ES-I3 (cell line): ENCODE measurements around the gene NAXD.
"Not testable (repeated sequence)": the region's sequence is repeated elsewhere in the genome, so short reads cannot be mapped to it uniquely, and the experiment has no call there.

ENCODE experiments used
- H3K36me3 ChIP-seq: 2 replicates; pipeline ENCODE4 v1.6.1; 2013; ENCODE audit warnings: mild to moderate bottlenecking, low read length, control low read depth, moderate library complexity; ENCODE audit not compliant: insufficient read depth
- H3K4me1 ChIP-seq: 2 replicates; pipeline ENCODE4 v1.6.1; 2013; ENCODE audit warnings: mild to moderate bottlenecking, control low read depth, low read length; ENCODE audit not compliant: insufficient read depth
- H3K9ac ChIP-seq: 2 replicates; pipeline ENCODE4 v1.6.1; 2013; ENCODE audit warnings: low read depth, mild to moderate bottlenecking, low read length, moderate library complexity
- H3K9me3 ChIP-seq: 2 replicates; pipeline ENCODE4 v1.6.1; 2013; ENCODE audit warnings: mild to moderate bottlenecking, low read length, moderate library complexity; ENCODE audit not compliant: control insufficient read depth, insufficient read depth

The NAXD gene

DNA sequence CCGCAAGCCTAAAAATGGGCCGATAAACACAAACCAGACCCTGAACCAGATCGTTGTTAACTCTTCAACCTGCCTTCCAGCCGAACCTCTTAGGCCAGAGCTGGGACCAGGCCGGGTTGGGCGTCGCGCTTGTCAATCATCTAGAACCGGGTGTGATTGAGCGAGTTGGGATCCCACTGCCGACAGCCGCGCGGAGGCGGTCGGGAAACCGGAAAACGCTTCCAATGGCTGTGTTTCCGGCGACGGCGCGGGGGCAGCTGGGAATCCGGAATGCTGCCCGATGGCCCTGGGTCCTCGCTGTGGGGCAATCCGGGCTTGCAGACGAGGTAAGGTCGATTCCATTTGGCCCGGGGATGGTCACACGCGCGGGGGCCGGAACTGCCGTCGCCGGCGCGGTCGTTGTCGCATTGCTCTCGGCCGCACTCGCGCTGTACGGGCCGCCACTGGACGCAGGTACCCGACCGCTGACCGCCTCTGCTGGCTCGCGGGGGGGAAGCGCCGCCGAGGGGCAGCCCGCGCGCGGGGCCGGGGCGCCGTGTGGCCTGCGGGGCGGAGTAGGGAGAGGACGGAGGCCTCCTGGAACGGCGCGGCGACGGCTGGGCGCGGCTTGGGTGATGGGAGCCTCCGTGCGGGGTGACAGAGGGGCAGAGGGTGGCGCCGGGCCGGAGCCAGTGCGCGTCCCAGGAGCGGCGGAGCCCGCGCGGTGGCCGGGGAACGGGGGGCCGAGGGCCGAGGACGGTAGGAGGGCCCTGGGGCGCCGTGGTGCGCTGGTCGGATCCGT lies at the start of gene NAXD:
TSS of gene NAXD (plus strand) at position 224 of the 781 bp plus-strand sequence. CDS start at position 281, 57 bp downstream.
- peak within 1 kb of the TSS; percentile 73 for H3K9ac ChIP-seq
- peaks cover 15% of the 10 kb centered on the region for H3K4me1 ChIP-seq
- H3K36me3 ChIP-seq = no peaks in the 10 kb centered on the region
- no peaks in the 10 kb centered on the region for H3K9me3 ChIP-seq

DNA sequence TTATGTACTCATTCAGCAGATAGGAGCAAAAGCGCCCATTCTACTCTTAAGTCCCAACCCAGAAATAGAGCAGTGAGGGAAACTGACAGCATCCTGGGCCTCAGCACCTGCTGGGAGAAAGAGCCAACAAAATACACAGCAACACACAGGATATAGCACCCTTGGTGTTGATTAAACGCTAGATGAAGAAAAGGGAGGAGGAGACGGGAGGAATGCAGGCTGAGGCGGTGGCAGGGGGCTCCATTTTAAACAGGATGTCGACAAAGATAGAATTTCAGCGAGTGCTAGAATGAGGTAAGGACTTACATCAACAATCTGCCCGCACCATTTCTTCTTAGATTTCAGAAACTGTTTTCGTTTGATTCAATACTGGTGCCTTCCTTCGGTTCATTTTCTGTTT lies 49.2 kb upstream of the NAXD start:
- Histone ChIP-seq H3K9ac (no peak overlapping the region), H3K9me3 (no peaks in the 10 kb centered on the region; the same call in 1 of the 2 replicates), H3K36me3 (peaks cover 3% of the 10 kb centered on the region), H3K4me1 (peaks cover 3% of the 10 kb centered on the region; the same call in 1 of the 2 replicates)

DNA sequence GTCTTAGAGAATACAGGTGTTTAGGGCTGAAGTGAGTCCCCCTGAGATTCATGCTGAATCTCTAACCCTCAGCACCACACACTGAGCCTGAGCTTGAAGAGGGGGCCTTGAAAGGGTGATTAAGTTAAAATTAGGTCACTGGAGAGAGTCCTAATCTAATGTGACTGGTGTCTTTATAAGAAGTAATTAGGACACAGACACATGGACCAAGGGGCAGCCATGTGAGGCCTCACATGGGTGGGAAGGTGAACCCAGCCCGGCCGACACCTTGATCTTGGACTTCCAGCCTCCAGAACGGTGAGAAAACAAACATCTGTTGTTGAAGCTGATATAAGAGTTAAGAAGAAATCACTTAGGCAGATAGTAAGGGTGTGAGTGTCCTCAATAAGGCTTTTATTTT lies 46.7 kb upstream of the NAXD start:
- Histone ChIP-seq H3K36me3 (peaks cover 3% of the 10 kb centered on the region), H3K9me3 (no peaks in the 10 kb centered on the region; the same call in 1 of the 2 replicates), H3K4me1 (peaks cover 3% of the 10 kb centered on the region; the same call in 1 of the 2 replicates), H3K9ac (no peak overlapping the region)

DNA sequence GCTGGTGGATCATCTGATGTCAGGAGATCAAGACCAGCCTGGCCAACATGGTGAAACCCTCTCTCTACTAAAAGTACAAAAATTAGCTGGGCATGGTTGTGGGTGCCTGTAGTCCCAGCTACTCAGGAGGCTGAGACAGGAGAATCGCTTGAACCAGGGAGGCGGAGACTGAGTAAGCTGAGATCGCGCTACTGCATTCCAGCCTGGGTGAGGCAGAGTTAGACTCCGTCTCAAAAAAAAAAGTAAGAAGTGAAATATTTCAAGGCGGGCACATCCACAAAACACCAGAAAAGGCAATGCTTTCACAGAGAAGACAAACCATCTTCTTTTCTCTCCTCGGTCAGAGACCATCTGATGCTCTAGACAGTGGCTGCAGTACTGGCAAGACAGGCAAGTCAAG lies 45.4 kb upstream of the NAXD start:
- H3K9ac ChIP-seq, H3K9me3 ChIP-seq, H3K4me1 ChIP-seq, H3K36me3 ChIP-seq: not testable (repeated sequence)

DNA sequence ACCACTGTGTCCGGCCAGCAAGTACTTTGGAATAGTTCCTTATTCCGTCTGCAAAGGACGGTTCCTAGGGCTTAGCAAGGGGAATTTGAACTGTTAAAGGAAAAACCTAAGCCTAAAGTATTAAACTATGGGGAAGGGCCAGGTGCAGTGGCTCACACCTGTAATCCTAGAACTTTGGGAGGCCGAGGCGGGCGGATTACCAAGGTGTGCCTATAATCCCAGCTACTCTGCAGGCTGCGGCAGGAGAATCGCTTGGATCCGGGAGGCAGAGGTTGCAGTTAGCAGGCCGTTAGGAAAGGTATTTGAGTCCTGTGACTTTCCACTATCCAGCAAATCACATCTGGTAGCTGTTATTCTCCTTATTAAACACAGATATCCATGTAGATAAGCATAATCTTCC lies 44.5 kb upstream of the NAXD start:
- H3K36me3 ChIP-seq = peaks cover 3% of the 10 kb centered on the region; the same call in 1 of the 2 replicates
- no peak overlapping the region for H3K9ac ChIP-seq

DNA sequence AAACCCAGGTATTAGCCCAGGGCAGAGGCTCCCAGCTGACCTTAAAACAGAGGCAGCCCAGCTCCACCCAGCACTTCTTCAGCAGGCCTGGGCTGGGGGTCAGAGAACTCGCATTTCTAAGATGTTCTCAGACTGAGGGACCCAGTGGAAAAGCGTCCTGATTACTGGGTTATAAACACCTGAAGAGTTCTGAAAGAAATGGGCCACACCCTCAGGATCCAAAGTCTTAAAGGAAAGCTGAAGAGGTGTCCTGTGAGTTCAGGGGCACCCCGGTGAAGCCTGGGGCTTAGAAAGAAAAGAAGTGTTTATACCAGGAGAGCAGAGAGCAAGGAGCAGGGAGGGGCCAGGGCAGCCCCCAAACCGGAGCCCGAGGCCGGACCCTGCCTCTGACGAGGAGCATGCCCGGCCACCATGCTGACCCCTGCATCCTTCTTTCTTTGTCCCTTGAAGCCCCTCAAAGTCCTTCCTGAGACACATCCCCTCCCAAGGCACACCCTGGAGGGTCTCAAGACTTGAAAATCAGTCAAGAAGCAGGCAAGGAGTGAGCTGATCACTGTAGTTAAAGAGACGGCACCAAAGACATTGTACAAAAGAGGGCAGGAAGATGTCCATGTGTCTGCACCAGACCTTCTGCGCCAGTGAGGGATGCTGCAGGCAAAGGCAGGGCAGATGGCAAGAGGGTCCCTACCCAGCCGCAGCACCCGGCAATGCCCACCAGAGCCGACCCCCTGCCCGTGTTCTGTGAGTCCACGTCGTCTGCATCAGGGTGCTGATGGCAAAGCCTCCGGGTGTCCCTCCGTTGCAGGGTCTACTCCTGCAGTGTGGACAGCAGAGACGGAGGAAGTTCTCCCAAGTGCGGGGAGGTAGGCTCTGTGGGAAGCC lies 43.2 kb upstream of the NAXD start:
- peaks cover 10% of the 10 kb centered on the region for H3K4me1 ChIP-seq
- H3K9me3 ChIP-seq = no peaks in the 10 kb centered on the region; the same call in 1 of the 2 replicates
- H3K9ac ChIP-seq = no peak overlapping the region
- peaks cover 3% of the 10 kb centered on the region; the same call in 1 of the 2 replicates for H3K36me3 ChIP-seq

More for the DNA sequence above, 44.5 kb upstream of the NAXD start:
- peaks cover 9% of the 10 kb centered on the region for H3K4me1 ChIP-seq
- no peaks in the 10 kb centered on the region; the same call in 1 of the 2 replicates for H3K9me3 ChIP-seq

DNA sequence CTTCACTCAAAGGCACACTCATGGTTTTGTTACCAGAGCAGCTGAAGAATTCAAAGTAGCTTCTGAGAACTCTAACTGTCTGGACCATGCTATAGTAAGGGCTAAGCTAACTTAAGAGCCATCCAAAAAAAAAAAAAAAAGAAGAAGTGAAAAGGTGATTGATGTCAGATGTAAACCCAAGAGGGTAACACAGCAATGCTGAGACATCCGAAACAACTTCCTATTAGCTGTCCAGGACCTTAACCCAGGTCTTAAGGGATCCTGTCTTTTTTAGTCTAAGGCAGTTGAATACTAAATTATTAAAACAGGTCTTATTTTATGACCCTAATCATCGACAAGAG lies 42.6 kb upstream of the NAXD start:
- no peaks in the 10 kb centered on the region; the same call in 1 of the 2 replicates for H3K9me3 ChIP-seq
- H3K4me1 ChIP-seq = peaks cover 10% of the 10 kb centered on the region
- H3K9ac ChIP-seq = no peak overlapping the region
- H3K36me3 ChIP-seq = no peaks in the 10 kb centered on the region

DNA sequence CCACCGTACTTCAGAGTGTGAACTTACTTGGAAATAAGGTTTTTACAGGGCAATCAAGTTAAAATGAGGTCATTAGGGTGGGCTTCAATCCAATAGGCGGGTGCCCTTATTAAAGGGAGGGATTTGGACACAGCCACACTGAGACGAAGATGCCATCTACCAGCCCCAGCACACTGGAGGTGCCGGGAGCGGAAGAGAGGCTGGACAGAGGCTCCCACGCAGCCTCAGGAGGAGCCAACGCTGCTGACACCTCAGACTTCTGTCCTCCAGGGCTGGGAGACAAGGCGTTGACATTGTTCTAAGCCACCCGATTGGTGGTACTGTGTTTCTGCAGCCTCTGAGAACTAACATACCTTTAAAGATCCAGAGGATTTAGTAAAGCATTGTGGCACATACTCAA lies 41.2 kb upstream of the NAXD start:
- H3K36me3 ChIP-seq = no peaks in the 10 kb centered on the region
- no peaks in the 10 kb centered on the region for H3K9me3 ChIP-seq
- H3K4me1 ChIP-seq = peaks cover 10% of the 10 kb centered on the region

DNA sequence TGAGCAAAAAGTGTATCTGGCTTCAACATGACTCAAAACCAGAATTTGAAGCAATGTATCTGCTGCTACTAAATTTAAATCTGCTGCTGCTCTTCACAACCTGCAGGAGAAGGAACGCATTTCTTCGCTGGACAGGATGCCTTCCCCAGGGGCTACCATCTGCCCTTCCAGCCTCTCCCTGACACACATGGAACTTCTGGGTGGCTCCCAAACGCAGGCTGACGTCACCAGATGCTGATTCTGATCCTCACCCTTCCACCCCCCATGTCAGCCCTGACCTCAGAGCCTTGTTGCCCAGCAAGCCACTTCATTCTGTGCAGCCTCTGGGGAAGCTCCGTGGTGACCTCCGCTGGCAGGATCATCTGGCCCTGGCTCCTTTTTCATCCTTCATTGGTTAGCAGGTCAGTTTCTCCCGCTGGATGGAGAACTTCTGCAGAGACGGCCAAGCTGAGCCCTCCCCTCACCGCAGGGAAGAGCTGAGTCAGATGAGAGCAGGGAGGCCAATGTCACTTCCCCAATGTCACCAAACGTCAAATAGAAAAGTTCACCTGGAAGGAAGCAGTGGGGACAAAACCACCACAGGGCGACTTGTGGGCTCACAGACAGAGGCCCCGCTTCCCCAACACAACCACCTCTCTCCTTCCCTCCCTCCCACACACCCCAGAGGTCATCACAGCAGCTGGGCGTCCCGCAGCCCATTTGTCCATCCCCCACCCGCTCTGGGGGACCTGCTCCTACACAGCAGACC lies 39.8 kb upstream of the NAXD start:
- Histone ChIP-seq H3K36me3 (no peaks in the 10 kb centered on the region), H3K9ac (no peak overlapping the region), H3K4me1 (peaks cover 10% of the 10 kb centered on the region), H3K9me3 (no peaks in the 10 kb centered on the region)

More for the DNA sequence above, 41.2 kb upstream of the NAXD start:
- H3K9ac ChIP-seq = no peak overlapping the region

DNA sequence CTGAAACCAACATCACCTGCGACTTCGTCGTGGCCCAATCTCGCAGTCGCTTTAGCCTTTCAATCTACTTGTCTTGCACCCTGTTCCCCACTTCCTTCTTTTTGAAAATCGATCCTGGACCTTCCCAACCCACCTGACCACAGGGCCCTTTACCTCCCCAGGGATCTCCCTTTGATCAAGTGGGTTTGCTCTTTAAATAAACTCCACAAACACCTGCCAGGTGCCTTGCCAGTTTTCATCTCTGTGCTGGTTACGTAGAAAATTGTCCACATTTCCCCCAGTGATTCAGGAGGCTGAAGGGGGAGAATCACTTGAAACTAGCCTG lies 39.3 kb upstream of the NAXD start:
- H3K36me3 ChIP-seq = no peaks in the 10 kb centered on the region
- peaks cover 10% of the 10 kb centered on the region for H3K4me1 ChIP-seq
- no peak overlapping the region for H3K9ac ChIP-seq
- no peaks in the 10 kb centered on the region for H3K9me3 ChIP-seq

DNA sequence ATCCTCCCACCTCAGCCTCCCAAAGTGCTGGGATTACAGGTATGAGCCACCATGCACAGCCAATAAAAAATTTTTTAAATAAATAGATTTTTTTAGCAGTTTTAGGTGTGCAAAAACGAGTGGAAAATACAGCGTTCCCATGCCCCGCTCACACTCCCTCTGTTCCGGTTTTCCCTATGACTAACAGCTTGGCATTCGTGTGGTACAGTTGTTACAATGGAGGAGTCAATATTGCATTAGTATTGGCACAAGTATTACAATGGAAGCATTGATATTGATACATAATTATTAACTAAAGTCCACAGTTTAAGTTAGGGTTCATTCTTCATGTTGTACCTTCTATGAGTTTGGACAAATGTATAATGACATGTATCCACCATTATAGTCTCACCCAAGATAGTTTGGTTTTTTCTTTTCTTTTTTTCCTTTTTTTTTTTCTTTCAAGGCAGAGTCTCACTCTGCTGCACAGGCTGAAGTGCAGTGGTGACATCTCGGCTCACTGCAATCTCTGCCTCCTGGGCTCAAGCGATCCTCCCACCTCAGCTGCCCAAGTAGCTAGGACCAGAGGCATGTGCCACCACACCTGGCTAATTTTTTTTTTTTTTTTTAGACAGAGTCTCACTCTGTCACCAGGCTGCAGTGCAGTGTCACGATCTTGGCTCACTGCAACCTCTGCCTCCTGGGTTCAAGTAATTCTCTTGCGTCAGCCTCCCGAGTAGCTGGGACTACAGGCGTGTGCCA lies 38.4 kb upstream of the NAXD start:
- H3K36me3 ChIP-seq = no peaks in the 10 kb centered on the region
- no peak overlapping the region for H3K9ac ChIP-seq
- no peaks in the 10 kb centered on the region for H3K9me3 ChIP-seq
- H3K4me1 ChIP-seq = peaks cover 10% of the 10 kb centered on the region

DNA sequence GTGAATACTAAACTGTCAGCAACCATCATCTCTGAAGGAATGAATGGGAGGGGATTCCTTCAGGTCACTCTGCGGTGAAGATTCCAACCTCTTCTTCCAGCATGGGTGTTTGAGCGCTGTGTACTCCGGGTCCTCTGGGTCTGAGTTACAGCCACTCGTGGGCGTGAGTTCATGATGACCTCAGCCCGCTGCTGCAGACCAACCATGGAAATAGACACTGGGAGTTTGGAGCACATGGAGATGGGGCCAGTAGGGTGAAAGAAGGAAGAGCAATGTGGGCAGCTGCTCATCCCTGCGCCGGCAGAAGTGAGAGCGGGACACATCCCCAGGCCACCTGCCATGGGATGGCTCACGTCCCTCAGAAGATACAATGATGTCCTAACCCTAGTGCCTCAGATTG lies 37.0 kb upstream of the NAXD start:
- Histone ChIP-seq H3K4me1 (peaks cover 10% of the 10 kb centered on the region), H3K36me3 (no peaks in the 10 kb centered on the region), H3K9me3 (no peaks in the 10 kb centered on the region), H3K9ac (no peak overlapping the region)

DNA sequence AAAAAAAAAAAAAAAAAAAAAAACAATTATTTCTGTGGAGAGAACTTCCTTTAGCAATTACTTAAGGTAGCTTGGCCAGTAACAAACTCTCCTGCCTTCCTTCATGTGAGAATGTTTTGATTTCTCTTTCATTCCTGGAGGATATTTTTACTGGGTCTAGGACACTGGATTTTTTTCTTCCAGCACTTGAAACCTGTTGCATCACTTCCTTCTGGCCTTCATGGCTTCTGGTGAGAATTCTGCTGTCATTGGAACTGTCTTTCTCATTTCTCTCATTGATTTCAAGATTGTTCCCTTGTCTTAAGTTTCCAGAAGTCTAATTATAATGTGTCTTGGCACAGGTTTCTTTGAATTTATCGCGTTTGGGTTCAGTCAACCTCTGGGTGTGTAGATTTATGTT lies 34.5 kb upstream of the NAXD start:
- no peak overlapping the region for H3K9ac ChIP-seq
- H3K36me3 ChIP-seq = no peaks in the 10 kb centered on the region
- H3K9me3 ChIP-seq = no peaks in the 10 kb centered on the region
- H3K4me1 ChIP-seq = peaks cover 2% of the 10 kb centered on the region; the same call in 1 of the 2 replicates
